HG02870 (cell line): ENCODE measurements around the gene DCAF12L1.

Experiments
- ATAC-seq: cut with Tn5 transposase; IDR thresholded peaks from one replicate; pipeline ENCODE4 v1.9.1; 2021; ENCODE audit warnings: mild to moderate bottlenecking, moderate library complexity; ENCODE audit not compliant: unreplicated experiment

Gene DCAF12L1

GRCh38 chrX:126552313-126553022 is at the start of gene DCAF12L1:
Gene DCAF12L1, minus strand, starts transcription at chrX:126552814. Its CDS starts 206 bp downstream, at chrX:126552608.
- ATAC-seq: no peak

- no peak for ATAC-seq
Measured at GRCh38 chrX:126580877-126581276, 28.3 kb upstream of the DCAF12L1 start.

- no peak for ATAC-seq
Measured at GRCh38 chrX:126575911-126576310, 23.3 kb upstream of the DCAF12L1 start.

GRCh38 chrX:126557151-126557550 is 4.5 kb upstream of the DCAF12L1 start:
- ATAC-seq: no peak

GRCh38 chrX:126551725-126552312 is 795 bp downstream of the DCAF12L1 start:
- no peak for ATAC-seq

- ATAC-seq: no peak
Measured at GRCh38 chrX:126551306-126551705, 1.3 kb downstream of the DCAF12L1 start.

GRCh38 chrX:126550816-126551215 is 1.8 kb downstream of the DCAF12L1 start:
- no peak for ATAC-seq

GRCh38 chrX:126509923-126510322 is 42.7 kb downstream of the DCAF12L1 start:
- ATAC-seq: no peak
